ENCODE data around the gene MPPED2. TPM values are rescaled to one million over a fixed set of nuclear protein-coding genes. Genes with fewer than 3 reads are reported as not detected.
A peak's percentile ranks its signal among the peaks of the same experiment; 100 is the strongest.

Gene MPPED2
- total and polyA plus RNA-seq, 2 of the 13 experiments (the other 11 are each of a cell fraction or from before 2014, with no cell fraction given), result not detected

- TF ChIP-seq, protein P1, sequence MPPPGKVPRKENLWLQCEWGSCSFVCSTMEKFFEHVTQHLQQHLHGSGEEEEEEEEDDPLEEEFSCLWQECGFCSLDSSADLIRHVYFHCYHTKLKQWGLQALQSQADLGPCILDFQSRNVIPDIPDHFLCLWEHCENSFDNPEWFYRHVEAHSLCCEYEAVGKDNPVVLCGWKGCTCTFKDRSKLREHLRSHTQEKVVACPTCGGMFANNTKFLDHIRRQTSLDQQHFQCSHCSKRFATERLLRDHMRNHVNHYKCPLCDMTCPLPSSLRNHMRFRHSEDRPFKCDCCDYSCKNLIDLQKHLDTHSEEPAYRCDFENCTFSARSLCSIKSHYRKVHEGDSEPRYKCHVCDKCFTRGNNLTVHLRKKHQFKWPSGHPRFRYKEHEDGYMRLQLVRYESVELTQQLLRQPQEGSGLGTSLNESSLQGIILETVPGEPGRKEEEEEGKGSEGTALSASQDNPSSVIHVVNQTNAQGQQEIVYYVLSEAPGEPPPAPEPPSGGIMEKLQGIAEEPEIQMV (CRISPR knock-in tag; IDR thresholded peaks at IDR 0.05; ENCODE audit: low read depth), result no peak
- TF ChIP-seq, protein P2, sequence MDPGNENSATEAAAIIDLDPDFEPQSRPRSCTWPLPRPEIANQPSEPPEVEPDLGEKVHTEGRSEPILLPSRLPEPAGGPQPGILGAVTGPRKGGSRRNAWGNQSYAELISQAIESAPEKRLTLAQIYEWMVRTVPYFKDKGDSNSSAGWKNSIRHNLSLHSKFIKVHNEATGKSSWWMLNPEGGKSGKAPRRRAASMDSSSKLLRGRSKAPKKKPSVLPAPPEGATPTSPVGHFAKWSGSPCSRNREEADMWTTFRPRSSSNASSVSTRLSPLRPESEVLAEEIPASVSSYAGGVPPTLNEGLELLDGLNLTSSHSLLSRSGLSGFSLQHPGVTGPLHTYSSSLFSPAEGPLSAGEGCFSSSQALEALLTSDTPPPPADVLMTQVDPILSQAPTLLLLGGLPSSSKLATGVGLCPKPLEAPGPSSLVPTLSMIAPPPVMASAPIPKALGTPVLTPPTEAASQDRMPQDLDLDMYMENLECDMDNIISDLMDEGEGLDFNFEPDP (CRISPR knock-in tag; conservative IDR thresholded peaks at IDR 0.05), result no peak
- TF ChIP-seq ZNF138 (CRISPR knock-in tag; IDR thresholded peaks at IDR 0.05; ENCODE audit: low read depth) (no peak), ZNF484 (CRISPR knock-in tag; IDR thresholded peaks at IDR 0.05; ENCODE audit: borderline replicate concordance, low read depth) (no peak), SMAD3 (CRISPR knock-in tag; IDR thresholded peaks at IDR 0.05) (no peak), ZIK1 (CRISPR knock-in tag; IDR thresholded peaks at IDR 0.05; ENCODE audit: borderline replicate concordance, low read depth) (no peak), SALL1 (CRISPR knock-in tag; IDR thresholded peaks at IDR 0.05) (peak; percentile 93; the same call in 1 of the 2 replicates), EED (CRISPR knock-in tag; IDR thresholded peaks at IDR 0.05) (no peak), ATF4 (CRISPR knock-in tag; IDR thresholded peaks at IDR 0.05) (no peak), ATAD3A (CRISPR knock-in tag; IDR thresholded peaks at IDR 0.05) (no peak), ZNF12 (CRISPR knock-in tag; IDR thresholded peaks at IDR 0.05) (peak; percentile 57; the same call in 1 of the 2 replicates), FOXA3 (CRISPR knock-in tag; IDR thresholded peaks at IDR 0.05) (peak; percentile 93), ZNF354B (CRISPR knock-in tag; IDR thresholded peaks at IDR 0.05) (no peak), IRF2 (CRISPR knock-in tag; IDR thresholded peaks at IDR 0.05) (peak; percentile 26; the same call in 1 of the 2 replicates), PHB2 (IDR thresholded peaks at IDR 0.05; ENCODE audit: partially characterized antibody) (no peak), HOXA7 (CRISPR knock-in tag; IDR thresholded peaks at IDR 0.05) (no peak), FOSL1 (CRISPR knock-in tag; IDR thresholded peaks at IDR 0.05; ENCODE audit: borderline replicate concordance) (no peak), ZNF891 (CRISPR knock-in tag; IDR thresholded peaks at IDR 0.05) (no peak), TFDP1 (CRISPR knock-in tag; IDR thresholded peaks at IDR 0.05; ENCODE audit: borderline replicate concordance) (no peak), TFDP2 (CRISPR knock-in tag; IDR thresholded peaks at IDR 0.05) (no peak), ZNF235 (CRISPR knock-in tag; IDR thresholded peaks at IDR 0.05; ENCODE audit: borderline replicate concordance) (no peak)
- TF ChIP-seq, protein P3, sequence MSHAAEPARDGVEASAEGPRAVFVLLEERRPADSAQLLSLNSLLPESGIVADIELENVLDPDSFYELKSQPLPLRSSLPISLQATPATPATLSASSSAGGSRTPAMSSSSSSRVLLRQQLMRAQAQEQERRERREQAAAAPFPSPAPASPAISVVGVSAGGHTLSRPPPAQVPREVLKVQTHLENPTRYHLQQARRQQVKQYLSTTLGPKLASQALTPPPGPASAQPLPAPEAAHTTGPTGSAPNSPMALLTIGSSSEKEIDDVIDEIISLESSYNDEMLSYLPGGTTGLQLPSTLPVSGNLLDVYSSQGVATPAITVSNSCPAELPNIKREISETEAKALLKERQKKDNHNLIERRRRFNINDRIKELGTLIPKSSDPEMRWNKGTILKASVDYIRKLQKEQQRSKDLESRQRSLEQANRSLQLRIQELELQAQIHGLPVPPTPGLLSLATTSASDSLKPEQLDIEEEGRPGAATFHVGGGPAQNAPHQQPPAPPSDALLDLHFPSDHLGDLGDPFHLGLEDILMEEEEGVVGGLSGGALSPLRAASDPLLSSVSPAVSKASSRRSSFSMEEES (CRISPR knock-in tag; IDR thresholded peaks at IDR 0.05), result 0 out of 2 replicates have a peak, but pooled peaks have one; percentile 20
Observed at GRCh38 chr11:30488304-30488998, 97.7 kb downstream of the MPPED2 start (continued).
